K562 (cell line): ENCODE results near the gene SLC35A2. TPM values are rescaled to one million over a fixed set of nuclear protein-coding genes. Genes with fewer than 3 reads are reported as not detected.

Source experiments
- CCAR2 ChIP-seq: fragments of 200-400 bp; formaldehyde crosslinking; IDR thresholded peaks from 2 replicates; pipeline ENCODE4 v1.6.1; 2017; ENCODE audit warnings: mild to moderate bottlenecking, low read depth, low read length
- CEBPB ChIP-seq: fragments of 450-650 bp; IDR thresholded peaks from 2 replicates; pipeline ENCODE4 v1.6.1; 2016; ENCODE audit warnings: missing genetic modification characterization, missing compliant biosample characterization
- CREM ChIP-seq: IDR thresholded peaks from 2 replicates; pipeline ENCODE4 v1.6.1; 2014; ENCODE audit warnings: antibody characterized with exemption, low read depth
- FOXP1 ChIP-seq: sonication (generic); formaldehyde crosslinking; IDR thresholded peaks from 2 replicates; pipeline ENCODE4 v1.8.0; 2022; ENCODE audit warnings: mild to moderate bottlenecking, missing genetic modification reagents
- GTF2E2 ChIP-seq: fragments of 200-800 bp; sonication (Bioruptor generic); IDR thresholded peaks from 2 replicates; pipeline ENCODE4 v1.6.1; 2016; ENCODE audit warnings: missing genetic modification characterization, missing compliant biosample characterization
- MXI1 ChIP-seq: IDR thresholded peaks from 2 replicates; pipeline ENCODE4 v1.6.1; 2011; ENCODE audit warnings: low read depth, mild to moderate bottlenecking, improper control_type of control experiment, low read length
- SIN3A ChIP-seq, 2 experiments: fragments of 150-350 bp in 1 of 2; IDR thresholded peaks; 2 replicates each; pipeline ENCODE4 v1.6.1; 2011 to 2016; ENCODE audit warnings: borderline replicate concordance in 2 of 2, low read depth in 2 of 2, low read length in 2 of 2, mild to moderate bottlenecking in 2 of 2, moderate library complexity in 2 of 2; ENCODE audit not compliant: control insufficient read depth in 1 of 2
- TBP ChIP-seq: optimal IDR thresholded peaks from 2 replicates; pipeline ENCODE3; 2011; ENCODE audit warnings: low read depth, low read length, improper control_type of control experiment
- ZNF146 ChIP-seq: IDR thresholded peaks from one replicate; pipeline ENCODE4 v1.6.1; 2018; ENCODE audit warnings: missing compliant biosample characterization; ENCODE audit not compliant: unreplicated experiment
- polyA plus RNA-seq, 8 experiments: library from polyadenylated mRNA; depleted of rRNA in 4 of 8; stranded (reverse) in 5 of 8; unstranded in 3 of 8; fragments of >200 nt; fragmentation: Nextera tagmentation in 2 of 8; fragmentation: Illumina TruSeq in 1 of 8; extraction: Ambion mirVana in 2 of 8; extraction: Trizol in 1 of 8; gene quantifications; 2 replicates each; pipeline versions ENCODE4 v1.2.1 to v1.2.3, GENCODE V29; 2011 to 2014; ENCODE audit warnings: inconsistent platforms in 1 of 8, missing spikeins in 1 of 8
- total RNA-seq, 7 experiments: library from RNA; depleted of rRNA in 6 of 7; stranded (reverse); fragments of >200 nt in 6 of 7; fragmentation: Illumina TruSeq in 2 of 7; extraction: Trizol in 2 of 7; gene quantifications; 2 replicates each; pipeline versions ENCODE4 v1.2.1 to v1.2.3, GENCODE V29; 2011 to 2021; ENCODE audit warnings: low replicate concordance in 1 of 7
- TF ChIP-seq, protein P1 (sequence below): conservative IDR thresholded peaks from 2 replicates; pipeline ENCODE4 v1.6.1; 2011; ENCODE audit warnings: low read depth, mild to moderate bottlenecking, low read length; ENCODE audit not compliant: control insufficient read depth
- TF ChIP-seq, protein P2 (sequence below), 2 experiments: fragments of 450-650 bp; IDR thresholded peaks; 2 replicates each; pipeline ENCODE4 v1.6.1; 2016
- TF ChIP-seq, protein P3 (sequence below): fragments of 450-650 bp; conservative IDR thresholded peaks from 2 replicates; pipeline ENCODE4 v1.6.1; 2016; ENCODE audit warnings: missing genetic modification characterization, low read depth, mild to moderate bottlenecking, control low read depth, missing compliant biosample characterization
- TF ChIP-seq, protein P4 (sequence below): fragments of 450-650 bp; IDR thresholded peaks from 2 replicates; pipeline ENCODE4 v1.6.1; 2016; ENCODE audit warnings: missing biosample characterization, missing genetic modification characterization
- TF ChIP-seq, protein P5 (sequence below): fragments of 450-650 bp; IDR thresholded peaks from 2 replicates; pipeline ENCODE4 v1.6.1; 2014; ENCODE audit warnings: low read depth, mild to moderate bottlenecking, moderate library complexity, borderline replicate concordance
- TF ChIP-seq, protein P6 (sequence below): sonication (generic); formaldehyde crosslinking; IDR thresholded peaks from 2 replicates; pipeline ENCODE4 v1.9.0; 2022; ENCODE audit warnings: mild to moderate bottlenecking, missing genetic modification reagents
- TF ChIP-seq, protein P7 (sequence below): sonication (generic); formaldehyde crosslinking; IDR thresholded peaks from 2 replicates; pipeline ENCODE4 v1.5.0; 2020; ENCODE audit warnings: missing genetic modification reagents

Gene SLC35A2
- total and polyA plus RNA-seq, 9 of the 15 experiments (the other 6 are each of a cell fraction or from before 2014, with no cell fraction given), result 3.3 to 38.9 (median 20.0) TPM

DNA sequence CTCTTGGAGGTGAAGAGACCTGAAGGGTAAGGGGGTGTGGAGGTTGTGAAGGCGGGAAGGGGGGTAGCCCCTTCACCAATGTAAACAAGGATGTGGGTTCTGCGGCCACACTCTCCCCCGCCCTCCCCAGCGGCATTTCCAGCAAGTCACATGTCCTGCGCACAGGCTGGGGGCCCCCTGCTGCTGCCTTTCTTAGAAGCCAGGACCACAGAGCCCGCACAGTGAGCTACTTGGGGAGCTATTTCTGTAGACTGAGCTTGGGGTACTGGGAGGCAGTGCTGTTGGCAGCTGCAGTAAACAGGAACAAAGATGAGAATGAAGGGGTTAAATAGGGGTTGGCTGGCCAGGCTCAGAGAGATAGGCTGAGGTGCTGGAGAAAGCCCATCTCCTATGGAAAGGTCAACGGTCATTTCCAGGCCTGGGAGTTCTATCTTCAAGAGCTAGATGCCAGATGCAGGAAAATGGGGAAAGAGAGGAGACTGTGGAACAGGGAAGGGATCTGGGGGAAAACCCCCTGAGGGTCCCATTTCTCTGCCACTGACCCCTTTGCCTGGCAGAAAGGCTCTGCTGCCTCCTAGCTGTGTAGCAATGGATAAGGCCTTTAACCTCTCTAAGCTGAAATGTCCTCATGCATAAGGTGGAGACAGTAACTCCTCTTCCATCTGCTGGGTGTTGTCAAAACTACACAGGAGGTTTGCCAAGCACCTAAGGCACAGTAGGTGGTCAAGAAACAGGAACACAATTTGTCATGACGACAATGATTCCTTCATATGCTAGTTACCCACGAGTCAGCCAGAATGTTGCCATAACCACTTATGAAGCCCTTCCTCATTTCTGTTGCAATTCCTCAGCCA is 25.8 kb upstream of the SLC35A2 start (continued):
- TF ChIP-seq, protein P1, sequence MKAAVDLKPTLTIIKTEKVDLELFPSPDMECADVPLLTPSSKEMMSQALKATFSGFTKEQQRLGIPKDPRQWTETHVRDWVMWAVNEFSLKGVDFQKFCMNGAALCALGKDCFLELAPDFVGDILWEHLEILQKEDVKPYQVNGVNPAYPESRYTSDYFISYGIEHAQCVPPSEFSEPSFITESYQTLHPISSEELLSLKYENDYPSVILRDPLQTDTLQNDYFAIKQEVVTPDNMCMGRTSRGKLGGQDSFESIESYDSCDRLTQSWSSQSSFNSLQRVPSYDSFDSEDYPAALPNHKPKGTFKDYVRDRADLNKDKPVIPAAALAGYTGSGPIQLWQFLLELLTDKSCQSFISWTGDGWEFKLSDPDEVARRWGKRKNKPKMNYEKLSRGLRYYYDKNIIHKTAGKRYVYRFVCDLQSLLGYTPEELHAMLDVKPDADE, result peak; percentile 68; the same call in 1 of the 2 replicates
- peak; percentile 49; the same call in 1 of the 2 replicates for TF ChIP-seq CEBPB
- TF ChIP-seq FOXP1 (CRISPR knock-in tag), result peak; percentile 51; the same call in 1 of the 2 replicates
- TF ChIP-seq, protein P2, sequence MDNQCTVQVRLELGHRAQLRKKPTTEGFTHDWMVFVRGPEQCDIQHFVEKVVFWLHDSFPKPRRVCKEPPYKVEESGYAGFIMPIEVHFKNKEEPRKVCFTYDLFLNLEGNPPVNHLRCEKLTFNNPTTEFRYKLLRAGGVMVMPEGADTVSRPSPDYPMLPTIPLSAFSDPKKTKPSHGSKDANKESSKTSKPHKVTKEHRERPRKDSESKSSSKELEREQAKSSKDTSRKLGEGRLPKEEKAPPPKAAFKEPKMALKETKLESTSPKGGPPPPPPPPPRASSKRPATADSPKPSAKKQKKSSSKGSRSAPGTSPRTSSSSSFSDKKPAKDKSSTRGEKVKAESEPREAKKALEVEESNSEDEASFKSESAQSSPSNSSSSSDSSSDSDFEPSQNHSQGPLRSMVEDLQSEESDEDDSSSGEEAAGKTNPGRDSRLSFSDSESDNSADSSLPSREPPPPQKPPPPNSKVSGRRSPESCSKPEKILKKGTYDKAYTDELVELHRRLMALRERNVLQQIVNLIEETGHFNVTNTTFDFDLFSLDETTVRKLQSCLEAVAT (IDR thresholded peaks at IDR 0.05), result peak in 1 of 2 experiments; percentile 94; a peak in 2 of 4 replicates
- TF ChIP-seq TBP, result peak; percentile 44
- peak; percentile 54 for TF ChIP-seq CREM
- TF ChIP-seq, protein P3, sequence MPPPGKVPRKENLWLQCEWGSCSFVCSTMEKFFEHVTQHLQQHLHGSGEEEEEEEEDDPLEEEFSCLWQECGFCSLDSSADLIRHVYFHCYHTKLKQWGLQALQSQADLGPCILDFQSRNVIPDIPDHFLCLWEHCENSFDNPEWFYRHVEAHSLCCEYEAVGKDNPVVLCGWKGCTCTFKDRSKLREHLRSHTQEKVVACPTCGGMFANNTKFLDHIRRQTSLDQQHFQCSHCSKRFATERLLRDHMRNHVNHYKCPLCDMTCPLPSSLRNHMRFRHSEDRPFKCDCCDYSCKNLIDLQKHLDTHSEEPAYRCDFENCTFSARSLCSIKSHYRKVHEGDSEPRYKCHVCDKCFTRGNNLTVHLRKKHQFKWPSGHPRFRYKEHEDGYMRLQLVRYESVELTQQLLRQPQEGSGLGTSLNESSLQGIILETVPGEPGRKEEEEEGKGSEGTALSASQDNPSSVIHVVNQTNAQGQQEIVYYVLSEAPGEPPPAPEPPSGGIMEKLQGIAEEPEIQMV (tag), result no peak
- TF ChIP-seq, protein P4, sequence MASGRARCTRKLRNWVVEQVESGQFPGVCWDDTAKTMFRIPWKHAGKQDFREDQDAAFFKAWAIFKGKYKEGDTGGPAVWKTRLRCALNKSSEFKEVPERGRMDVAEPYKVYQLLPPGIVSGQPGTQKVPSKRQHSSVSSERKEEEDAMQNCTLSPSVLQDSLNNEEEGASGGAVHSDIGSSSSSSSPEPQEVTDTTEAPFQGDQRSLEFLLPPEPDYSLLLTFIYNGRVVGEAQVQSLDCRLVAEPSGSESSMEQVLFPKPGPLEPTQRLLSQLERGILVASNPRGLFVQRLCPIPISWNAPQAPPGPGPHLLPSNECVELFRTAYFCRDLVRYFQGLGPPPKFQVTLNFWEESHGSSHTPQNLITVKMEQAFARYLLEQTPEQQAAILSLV (tag), result no peak
- TF ChIP-seq, protein P5, sequence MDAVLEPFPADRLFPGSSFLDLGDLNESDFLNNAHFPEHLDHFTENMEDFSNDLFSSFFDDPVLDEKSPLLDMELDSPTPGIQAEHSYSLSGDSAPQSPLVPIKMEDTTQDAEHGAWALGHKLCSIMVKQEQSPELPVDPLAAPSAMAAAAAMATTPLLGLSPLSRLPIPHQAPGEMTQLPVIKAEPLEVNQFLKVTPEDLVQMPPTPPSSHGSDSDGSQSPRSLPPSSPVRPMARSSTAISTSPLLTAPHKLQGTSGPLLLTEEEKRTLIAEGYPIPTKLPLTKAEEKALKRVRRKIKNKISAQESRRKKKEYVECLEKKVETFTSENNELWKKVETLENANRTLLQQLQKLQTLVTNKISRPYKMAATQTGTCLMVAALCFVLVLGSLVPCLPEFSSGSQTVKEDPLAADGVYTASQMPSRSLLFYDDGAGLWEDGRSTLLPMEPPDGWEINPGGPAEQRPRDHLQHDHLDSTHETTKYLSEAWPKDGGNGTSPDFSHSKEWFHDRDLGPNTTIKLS, result no peak
- TF ChIP-seq CCAR2, result no peak
- TF ChIP-seq SIN3A (IDR thresholded peaks at IDR 0.05; ENCODE audit: borderline replicate concordance in 2 of 2, control insufficient read depth in 1 of 2, low read depth in 2 of 2, low read length in 2 of 2), result no peak; a peak in 1 of 4 replicates
- peak; percentile 43; the same call in 1 of the 2 replicates for TF ChIP-seq GTF2E2 (tag)
- TF ChIP-seq, protein P6, sequence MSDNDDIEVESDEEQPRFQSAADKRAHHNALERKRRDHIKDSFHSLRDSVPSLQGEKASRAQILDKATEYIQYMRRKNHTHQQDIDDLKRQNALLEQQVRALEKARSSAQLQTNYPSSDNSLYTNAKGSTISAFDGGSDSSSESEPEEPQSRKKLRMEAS (CRISPR knock-in tag), result peak; percentile 69; the same call in 1 of the 2 replicates
- TF ChIP-seq, protein P7, sequence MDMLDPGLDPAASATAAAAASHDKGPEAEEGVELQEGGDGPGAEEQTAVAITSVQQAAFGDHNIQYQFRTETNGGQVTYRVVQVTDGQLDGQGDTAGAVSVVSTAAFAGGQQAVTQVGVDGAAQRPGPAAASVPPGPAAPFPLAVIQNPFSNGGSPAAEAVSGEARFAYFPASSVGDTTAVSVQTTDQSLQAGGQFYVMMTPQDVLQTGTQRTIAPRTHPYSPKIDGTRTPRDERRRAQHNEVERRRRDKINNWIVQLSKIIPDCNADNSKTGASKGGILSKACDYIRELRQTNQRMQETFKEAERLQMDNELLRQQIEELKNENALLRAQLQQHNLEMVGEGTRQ (CRISPR knock-in tag), result peak; percentile 83
- no peak for TF ChIP-seq ZNF146 (CRISPR knock-in tag)
- TF ChIP-seq MXI1, result no peak
